Fibroblast of mammary gland (primary cell): ENCODE data around the gene TMEM115.

Source experiments
- DNase-seq: peaks from one replicate; pipeline ENCODE4 v3.0.0-alpha.2; 2010; ENCODE audit warnings: low read depth
- H3K4me3 ChIP-seq: 2 replicates; pipeline ENCODE4 v1.5.1; 2011; ENCODE audit warnings: low read depth, mild to moderate bottlenecking, low read length, moderate library complexity; ENCODE audit not compliant: control insufficient read depth
- CTCF ChIP-seq: conservative IDR thresholded peaks from 2 replicates; pipeline ENCODE4 v1.5.1; 2011; ENCODE audit warnings: low read depth, low read length, inconsistent platforms; ENCODE audit not compliant: control insufficient read depth, insufficient read depth

The TMEM115 gene

GRCh38 chr3:50395070-50395860 lies 35.9 kb upstream of the TMEM115 start:
- no peak overlapping the region for H3K4me3 ChIP-seq
- no peak for TF ChIP-seq CTCF
- DNase-seq = no peak

- no peak for TF ChIP-seq CTCF
- DNase-seq = no peak
- no peak overlapping the region for H3K4me3 ChIP-seq
These were observed 33.7 kb upstream of the TMEM115 start for GRCh38 chr3:50393061-50393460.

GRCh38 chr3:50392101-50392715 lies 32.9 kb upstream of the TMEM115 start:
- TF ChIP-seq CTCF = no peak
- DNase-seq = no peak
- no peak overlapping the region for H3K4me3 ChIP-seq

- no peak for TF ChIP-seq CTCF
- no peak overlapping the region for H3K4me3 ChIP-seq
These were observed 31.3 kb upstream of the TMEM115 start for GRCh38 chr3:50390508-50391224.

GRCh38 chr3:50389414-50389767 lies 30.1 kb upstream of the TMEM115 start:
- no peak for DNase-seq
- no peak overlapping the region for H3K4me3 ChIP-seq
- no peak for TF ChIP-seq CTCF

More at GRCh38 chr3:50390508-50391224, 31.3 kb upstream of the TMEM115 start:
- DNase-seq = no peak

- DNase-seq = no peak
- no peak overlapping the region for H3K4me3 ChIP-seq
- no peak for TF ChIP-seq CTCF
These were observed 29.5 kb upstream of the TMEM115 start for GRCh38 chr3:50388720-50389413.
